Lower leg skin (tissue), 3 donors: ENCODE measurements around the gene PGK1.

Experiments
- POLR2A ChIP-seq, 2 donors: fragments of 450-650 bp; IDR thresholded peaks; one replicate each; pipeline ENCODE4 v1.6.1; 2016 to 2017; ENCODE audit warnings: antibody characterized with exemption in 2 of 2, mild to moderate bottlenecking in 1 of 2, moderate library complexity in 1 of 2
- TF ChIP-seq, protein P1 (sequence below), 3 donors: fragments of 450-650 bp; IDR thresholded peaks; one replicate each; pipeline ENCODE4 v1.5.1; 2016; ENCODE audit warnings: antibody characterized with exemption in 3 of 3, mild to moderate bottlenecking in 3 of 3, moderate library complexity in 2 of 3

DNA sequence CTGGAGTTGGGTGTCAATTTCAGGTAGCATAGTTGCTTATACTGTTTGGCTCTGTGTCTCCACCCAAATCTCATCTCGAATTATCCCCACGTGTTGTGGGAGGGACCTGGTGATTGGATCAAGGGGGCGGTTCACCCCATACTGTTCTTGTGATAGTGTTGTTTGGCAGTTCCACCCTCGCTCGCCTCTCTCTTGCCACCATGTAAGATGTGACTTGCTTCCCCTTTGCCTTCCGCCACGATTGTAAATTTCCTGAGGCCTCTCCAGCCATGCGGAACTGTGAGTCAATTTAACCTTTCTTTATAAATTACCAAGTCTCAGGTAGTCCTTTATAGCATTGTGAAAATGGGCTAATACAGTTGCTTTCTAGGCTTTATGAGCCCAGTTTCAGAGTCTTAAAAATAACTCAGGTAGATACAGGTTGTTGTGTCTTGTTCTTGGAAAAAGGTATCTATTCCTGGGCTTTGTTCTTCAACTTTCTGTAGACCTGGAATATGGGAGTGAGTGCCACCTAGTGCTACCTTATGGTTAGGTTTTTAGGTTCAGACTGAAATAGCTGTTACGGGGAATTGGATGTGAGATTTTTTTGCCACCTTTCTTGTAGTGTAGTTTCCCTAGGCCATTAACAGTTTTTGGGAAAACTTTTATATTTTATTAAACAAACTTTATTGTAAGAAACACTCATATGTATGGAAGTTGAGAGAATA is 15.6 kb downstream of the PGK1 start:
- TF ChIP-seq, protein P1, sequence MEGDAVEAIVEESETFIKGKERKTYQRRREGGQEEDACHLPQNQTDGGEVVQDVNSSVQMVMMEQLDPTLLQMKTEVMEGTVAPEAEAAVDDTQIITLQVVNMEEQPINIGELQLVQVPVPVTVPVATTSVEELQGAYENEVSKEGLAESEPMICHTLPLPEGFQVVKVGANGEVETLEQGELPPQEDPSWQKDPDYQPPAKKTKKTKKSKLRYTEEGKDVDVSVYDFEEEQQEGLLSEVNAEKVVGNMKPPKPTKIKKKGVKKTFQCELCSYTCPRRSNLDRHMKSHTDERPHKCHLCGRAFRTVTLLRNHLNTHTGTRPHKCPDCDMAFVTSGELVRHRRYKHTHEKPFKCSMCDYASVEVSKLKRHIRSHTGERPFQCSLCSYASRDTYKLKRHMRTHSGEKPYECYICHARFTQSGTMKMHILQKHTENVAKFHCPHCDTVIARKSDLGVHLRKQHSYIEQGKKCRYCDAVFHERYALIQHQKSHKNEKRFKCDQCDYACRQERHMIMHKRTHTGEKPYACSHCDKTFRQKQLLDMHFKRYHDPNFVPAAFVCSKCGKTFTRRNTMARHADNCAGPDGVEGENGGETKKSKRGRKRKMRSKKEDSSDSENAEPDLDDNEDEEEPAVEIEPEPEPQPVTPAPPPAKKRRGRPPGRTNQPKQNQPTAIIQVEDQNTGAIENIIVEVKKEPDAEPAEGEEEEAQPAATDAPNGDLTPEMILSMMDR (IDR thresholded peaks at IDR 0.05) = no peak
- no peak for TF ChIP-seq POLR2A (IDR thresholded peaks at IDR 0.05)
